GM18868 (cell line): ENCODE data around the gene SORBS2.
"Not testable (repeated sequence)": the region's sequence is repeated elsewhere in the genome, so short reads cannot be mapped to it uniquely, and the experiment has no call there.

ENCODE experiments used
- ATAC-seq: cut with Tn5 transposase; IDR thresholded peaks from one replicate; pipeline ENCODE4 v1.9.1; 2021; ENCODE audit warnings: mild to moderate bottlenecking, moderate library complexity; ENCODE audit not compliant: unreplicated experiment

SORBS2 gene

DNA sequence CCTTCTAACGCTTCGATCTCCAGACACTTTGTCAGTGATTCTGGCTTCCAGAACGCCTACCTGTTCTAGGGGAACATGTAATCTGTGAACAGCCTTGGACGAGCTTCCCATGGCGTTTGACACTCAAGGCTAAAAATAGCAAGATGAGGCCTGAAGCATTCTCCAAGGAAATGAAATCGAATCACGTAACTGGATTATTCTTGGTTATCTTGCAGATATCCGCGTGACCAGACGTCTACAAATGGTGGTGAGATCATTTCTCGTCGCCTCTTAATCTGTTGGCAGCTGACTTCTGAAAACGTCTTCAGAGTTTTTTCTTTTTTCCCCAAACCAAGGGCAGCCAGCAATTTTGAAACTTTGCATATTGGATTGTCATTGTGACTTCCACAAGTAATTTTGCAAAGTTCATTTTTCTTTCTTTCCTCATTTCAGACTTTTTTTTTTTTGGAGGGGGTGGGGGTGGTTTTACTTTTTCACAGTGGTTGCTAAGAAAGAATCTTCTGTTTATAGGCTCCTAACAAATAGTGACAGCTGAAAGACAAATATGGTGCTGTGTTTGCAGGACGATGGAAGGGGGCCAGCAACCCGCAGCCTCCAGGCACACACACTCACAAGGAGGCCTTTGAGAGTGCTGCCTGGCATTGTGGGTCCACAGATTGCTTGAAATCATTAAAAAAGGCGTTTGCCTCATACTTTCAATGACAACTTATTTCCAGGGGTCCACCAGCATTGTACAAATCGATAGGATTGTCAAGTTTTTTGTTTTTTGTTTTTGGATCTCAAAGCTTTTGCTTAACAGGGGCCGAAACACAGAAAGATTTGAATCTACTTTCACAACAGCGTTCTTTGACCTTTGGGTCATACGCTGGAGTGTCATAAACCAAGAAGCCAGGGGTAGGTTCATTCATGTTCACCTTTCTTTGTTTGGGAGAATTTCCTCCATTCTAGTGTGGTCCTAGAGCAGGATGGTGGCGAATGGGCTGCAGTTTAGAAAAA is 244.3 kb downstream of the SORBS2 start:
- no peak for ATAC-seq

DNA sequence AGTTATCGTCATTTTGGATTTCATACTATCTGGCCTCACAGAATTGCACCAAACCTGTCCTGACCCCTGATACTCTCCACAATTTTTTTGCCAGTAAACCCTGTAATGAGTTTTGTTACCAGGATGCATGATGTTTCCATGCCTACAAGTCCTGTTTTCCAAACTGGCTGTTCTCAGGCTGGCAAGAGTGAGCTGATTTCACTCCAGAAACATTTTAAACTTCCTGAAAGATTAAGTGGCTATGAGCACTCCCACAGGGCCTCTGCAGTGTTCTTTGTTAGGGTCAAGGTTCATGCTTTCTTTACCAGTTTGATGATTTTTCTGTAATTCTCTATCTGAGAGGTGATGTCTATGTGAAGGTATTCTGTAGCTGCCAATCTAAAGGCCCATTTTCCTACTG is 245.0 kb downstream of the SORBS2 start:
- no peak for ATAC-seq

DNA sequence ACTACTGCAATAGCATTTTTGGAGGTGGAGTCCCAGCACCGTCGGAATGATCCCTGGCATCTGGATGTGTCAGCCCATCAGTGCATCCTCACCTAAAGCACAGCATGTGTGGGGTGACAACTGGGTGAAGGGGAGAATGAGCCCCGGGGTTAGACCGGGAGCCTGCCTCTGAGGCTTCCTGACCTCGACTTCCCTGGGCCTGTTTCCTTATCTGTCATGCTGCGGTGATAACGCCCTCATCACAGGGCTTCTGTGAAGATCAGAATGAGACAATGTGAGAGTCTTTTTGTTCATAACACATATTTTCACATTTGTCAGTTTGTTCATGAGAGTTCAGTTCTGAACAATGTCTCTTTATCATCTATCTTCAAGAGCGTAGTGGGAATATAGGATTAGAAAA is 245.6 kb downstream of the SORBS2 start:
- peak; percentile 46 for ATAC-seq

DNA sequence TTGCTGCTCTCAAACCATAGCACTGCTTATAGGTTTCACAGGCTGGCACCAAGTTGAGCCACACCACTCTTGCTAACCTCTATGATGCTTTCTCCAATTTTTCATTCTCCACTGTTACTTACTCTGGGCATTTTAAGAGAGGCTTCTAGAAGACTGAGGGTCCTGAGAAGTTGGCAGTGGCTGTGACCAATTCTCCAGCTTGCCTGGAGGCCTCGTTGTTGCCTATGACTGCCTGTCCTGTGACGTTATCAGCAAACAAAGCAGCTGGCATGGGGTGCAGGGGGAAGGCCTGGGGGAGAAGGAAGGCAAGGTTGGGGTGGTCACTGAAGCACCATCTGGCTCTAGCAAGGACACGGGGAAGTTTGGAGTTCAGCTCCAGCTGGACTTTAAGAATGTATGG is 246.3 kb downstream of the SORBS2 start:
- ATAC-seq = no peak

DNA sequence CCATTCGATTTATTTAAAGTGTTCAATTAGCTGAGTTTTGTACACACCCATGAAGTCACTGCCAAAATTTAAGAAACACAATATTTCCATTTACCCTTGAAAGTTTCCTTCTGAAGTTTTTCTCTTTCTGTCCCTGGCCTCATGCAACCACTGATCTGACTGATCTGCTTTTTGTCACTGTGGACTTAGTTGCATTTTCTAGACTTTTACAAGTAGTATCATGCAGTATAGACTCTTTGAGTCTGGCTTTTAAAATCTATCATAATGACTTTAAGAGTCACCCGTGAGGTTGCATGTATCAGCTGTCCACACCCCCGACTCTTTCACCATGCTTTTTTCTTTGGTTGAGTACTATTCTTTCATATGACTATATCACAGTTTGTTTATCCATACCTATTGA is 247.6 kb downstream of the SORBS2 start:
- no peak for ATAC-seq

DNA sequence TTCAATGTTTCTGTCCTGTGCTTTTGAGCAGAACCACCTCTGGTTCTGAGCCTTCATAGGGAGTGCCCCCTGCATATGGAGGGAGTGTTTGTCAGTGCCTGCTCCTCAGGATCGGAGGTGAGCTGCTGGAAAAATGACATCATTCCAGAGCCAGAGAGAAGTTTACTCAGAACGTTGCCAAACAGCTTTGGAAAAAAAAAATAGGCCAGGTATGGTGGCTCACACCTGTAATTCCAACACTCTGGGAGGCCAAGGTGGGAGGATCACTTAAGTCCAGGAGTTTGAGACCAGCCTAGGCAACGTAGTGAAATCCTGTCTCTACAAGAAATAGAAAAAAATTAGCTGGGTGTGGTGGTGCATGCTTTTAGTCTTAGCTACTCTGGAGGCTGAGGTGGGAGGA is 249.5 kb downstream of the SORBS2 start:
- ATAC-seq = no peak

DNA sequence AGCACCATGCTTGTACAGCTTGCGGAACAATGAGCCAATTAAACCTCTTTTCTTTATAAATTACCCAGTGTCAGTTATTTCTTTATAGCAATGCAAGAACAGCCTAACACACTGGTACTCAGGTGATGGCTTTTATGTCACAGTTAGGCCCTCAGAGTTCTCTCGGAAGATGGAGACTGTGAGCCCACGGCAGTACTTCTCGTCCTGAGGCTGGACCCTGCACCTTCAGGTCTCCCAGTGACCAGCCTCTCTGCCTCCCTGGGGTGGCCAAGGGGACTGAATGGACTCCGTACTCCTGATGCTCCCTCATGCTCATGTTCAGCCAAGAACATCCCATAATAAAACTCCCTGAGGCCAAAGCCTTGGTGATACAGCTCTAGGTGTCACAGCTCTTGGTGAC is 251.7 kb downstream of the SORBS2 start:
- no peak for ATAC-seq

DNA sequence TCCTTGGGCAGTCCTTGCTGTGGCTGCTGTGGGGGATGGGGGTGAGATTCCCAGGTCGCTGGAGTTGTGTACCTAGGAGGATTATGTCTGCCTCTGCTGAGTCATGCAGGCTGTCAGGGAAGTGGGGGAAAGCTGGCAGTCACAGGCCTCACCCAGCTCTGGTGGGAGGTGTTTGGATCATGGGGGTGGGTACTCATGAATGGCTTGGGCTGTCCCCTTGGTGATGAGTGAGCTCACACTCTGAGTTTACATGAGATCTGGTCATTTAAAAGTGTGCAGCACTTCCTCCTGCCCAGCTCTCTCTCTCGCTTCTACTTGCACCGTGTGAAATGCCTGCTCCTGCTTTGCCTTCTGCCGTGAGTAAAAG is 252.1 kb downstream of the SORBS2 start:
- ATAC-seq = peak; percentile 60

DNA sequence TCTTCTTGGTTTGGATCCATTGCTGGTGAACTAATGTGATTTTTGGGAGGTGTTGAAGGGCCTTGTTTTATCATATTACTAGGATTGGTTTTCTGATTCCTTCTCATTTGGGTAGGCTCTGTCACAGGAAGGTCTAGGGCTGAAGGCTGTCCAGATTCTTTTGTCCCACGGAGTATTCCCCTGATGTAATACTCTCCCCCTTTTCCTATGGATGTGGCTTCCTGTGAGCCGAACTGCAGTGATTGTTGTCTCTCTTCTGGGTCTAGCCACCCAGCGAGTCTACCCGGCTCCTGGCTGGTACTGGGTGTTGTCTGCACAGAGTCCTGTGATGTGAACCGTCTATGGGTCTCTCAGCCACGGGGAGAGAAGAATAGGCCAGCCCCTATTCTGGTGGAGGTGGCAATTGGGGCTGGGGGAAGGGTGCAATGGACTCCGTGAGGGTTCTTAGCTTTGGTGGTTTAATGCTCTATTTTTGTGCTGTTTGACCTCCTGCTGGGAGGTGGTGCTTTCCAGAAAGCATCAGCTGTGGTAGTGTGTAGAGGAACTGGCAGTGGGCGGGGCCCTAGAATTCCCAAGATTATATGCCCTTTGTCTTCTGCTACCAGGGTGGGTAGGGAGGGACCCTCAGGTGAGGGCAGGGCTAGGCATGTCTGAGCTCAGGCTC is 252.6 kb downstream of the SORBS2 start:
- not testable (repeated sequence) for ATAC-seq

DNA sequence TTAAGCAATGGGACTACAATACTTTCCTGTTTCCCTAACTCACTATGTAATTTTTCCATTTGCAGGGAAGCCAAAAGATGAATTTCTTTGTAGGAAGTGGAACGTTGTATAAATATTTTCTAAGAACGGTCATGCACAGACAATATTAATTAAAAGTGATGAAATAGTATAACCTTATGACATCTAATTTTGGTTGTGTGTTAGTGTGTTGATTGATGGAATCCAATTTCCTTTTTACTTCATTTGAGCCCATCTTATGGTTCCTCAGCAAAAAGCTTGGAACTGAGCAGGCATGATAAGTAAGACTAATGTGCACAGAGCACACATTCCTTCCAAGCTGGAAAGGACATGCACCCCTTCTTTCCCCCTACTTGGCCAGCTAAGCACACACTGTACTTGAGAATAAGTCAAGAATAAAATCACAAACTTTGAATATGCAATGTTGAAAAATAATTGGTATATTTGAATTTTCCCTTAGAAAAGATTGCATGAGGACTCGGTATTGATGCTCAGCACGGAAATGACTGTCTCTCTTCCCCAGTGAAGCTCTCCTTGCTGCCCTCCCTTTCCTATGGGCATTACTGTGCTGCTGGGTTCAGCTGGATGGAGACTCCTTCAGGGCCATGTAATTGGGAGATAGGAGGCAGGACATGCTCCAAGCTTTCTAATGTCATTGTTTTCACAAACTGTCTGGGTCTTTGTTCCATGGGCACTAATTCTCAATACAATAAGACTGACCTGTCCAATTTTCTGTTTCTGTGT is 257.4 kb downstream of the SORBS2 start:
- ATAC-seq = no peak

DNA sequence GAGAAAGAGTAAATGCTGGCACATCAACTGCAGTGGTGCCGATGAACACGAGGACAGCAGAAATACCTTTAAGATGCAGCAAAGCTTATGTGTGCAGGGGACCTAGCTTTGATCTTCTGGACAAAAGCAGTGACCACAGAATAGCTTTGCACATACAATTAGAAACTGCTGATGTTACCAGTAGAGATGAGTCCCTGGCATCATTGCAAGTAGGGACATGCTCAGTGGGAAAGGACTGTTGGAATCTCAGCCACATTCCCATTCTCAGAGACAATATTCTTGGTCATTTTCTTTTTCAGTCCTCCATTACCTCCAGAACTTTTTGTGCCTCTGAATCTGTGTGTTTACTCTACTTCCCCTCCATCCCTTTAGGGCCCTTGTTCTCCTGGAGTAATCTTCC is 259.7 kb downstream of the SORBS2 start:
- ATAC-seq = no peak

DNA sequence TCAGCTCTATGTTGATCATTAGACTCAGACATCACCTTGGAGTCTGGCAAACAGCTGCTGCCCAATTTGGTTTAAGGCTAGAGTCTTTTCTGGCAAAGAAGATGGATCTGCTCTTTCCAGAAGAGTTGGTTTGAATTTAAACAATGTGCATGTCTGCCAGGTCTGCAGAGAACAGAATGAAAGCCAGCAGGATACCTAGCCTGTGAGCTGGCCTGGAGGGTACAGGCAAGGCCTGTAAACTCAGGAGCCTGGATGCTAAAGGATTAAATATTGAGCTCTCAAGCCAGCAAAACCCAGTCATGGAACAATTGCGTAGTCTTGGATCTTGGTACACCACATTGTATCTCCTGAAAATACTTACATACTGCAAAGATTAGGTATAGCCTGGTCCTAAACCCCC is 261.1 kb downstream of the SORBS2 start:
- no peak for ATAC-seq

DNA sequence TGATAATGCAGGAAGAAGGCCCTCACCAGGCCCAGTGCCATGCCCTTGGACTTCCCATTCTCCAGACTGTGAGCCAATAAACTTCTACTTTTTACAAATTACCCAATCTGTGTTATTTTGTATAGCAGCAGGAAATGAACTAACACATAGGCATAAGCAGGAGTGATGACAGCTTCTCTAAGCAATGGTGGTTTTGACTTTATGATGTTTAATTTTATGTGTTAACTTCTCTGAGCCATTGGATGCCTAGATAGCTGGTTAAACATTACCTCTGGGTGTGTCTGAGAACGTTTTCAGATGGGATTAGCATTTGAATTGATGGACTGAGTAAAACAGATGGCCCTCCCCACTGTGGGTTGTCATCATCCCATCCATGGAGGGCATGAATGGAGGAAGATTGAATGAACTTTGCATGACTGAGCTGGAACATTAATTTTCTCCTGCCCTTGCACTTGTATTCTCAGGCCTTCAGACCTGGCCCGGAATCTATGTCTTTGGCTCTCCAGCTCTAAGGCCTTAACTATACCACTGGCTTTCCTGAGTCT is 262.8 kb downstream of the SORBS2 start:
- ATAC-seq = no peak

DNA sequence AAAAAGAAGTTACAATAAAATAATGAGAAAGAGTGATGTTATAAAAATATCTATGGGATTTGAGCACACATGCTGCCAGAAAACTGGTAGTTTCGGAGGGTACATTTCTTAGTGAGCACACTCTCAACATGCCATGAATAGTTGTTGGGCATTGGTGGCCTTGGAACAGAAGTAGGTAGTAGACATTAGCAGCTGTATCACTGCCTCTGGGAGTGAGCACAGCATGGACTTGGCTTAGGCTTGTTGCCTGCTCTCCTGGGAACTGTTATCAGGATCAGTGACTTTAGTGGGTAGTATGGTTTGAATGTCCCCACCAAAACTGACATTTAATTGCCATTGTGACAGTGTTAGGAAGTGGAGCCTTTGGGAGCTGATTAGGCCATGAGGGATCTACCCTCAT is 263.4 kb downstream of the SORBS2 start:
- no peak for ATAC-seq

DNA sequence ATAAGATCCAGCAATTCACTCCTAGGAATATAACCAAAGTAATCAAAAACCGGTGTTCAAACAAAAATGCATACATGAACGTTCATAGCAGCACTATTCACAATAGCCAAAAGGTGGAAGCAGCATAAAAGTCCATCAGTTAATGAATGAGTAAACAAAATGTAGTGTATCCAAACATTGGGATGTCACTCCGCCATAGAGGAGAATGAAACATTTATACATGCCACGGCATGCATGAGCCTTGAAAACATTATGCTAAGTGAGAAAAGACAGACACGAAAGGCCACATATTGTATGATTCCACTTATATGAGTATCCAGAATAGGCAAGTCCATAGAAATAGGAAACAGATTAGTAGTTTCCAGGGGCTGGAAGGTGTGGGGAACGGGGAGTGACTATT is 265.7 kb downstream of the SORBS2 start:
- no peak for ATAC-seq

DNA sequence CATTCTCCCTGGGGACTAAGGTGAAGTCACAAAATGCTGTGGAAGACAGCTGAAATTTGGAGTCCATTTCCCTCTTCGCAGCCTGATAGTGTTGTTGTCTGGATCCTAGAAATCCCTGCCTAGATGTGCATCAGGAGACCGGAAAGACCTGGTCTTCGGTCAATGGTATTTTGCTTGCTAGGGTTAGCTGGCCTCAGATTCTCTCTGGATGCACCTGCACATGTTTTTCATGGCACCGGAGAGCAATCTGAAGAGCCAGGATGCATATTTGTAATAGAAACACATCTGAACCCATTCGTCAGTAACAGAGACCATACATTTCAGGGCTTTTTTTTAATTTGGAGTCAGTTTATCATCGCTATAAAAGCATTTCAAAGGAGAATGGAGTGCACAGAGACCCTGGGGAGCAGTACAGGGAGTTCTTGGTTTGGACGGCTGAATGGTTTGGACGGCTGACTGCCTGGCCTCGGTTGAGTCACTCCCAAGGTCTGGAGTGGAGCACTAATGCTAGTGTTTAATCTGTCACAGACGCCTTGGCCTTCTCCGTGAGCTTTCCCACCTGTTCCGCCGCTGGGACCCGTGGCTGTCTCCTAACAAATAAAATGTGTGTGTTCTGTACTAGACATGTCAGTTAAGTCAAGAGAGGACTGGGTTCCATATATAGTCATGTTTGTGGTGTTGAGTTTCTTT is 269.2 kb downstream of the SORBS2 start:
- ATAC-seq = no peak

DNA sequence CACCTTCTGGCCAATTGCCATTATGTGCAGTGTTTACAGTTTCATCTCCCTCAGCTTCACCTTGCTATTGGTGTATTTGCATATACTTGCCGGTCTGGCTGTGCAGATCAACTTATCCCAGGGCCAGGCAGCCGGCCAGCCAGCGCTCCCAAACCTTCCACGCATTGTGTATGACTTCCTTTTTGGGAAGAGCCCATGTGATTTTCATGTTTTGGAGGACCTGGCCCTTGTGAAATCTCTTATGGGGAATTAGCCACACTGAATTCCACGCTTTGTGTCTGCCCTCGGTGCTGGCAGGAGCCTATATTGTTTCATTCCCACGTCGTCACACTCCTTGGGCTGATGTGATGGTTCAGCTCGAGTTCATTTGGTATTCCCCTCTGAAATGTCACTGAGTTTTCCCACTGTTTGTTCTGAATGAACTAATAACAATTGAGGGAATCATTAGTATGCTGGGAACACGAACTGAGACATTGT is 270.7 kb downstream of the SORBS2 start:
- peak; percentile 35 for ATAC-seq

DNA sequence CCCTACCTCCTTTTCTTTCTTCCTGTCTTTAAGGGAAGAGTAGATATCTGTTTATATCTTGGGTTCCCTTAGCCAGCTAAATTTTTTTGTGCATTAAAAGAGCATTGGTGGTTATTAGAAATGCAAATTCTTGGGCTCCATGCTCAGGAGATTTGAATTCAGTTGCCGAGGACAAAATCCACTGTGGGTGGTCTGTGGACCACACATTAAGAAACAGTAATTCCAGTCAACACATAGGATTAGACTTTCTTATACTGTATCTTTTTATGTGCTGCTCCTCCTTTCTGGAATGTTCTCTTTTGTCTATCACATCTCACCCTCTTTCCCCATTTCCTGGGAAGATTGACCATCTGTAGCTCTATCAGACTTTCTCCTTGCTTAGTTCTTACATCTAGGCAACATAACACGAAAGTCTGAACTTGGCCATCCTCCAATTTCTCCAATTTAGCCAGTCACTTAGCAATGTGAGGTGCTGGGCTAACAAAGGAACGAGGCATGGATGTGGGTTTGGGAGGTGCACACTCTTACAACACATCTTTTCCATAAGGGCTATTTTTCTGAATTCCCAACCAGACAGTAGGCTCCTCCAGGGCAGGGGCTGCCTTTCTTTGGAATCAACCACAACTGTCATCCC is 271.4 kb downstream of the SORBS2 start:
- ATAC-seq = no peak

DNA sequence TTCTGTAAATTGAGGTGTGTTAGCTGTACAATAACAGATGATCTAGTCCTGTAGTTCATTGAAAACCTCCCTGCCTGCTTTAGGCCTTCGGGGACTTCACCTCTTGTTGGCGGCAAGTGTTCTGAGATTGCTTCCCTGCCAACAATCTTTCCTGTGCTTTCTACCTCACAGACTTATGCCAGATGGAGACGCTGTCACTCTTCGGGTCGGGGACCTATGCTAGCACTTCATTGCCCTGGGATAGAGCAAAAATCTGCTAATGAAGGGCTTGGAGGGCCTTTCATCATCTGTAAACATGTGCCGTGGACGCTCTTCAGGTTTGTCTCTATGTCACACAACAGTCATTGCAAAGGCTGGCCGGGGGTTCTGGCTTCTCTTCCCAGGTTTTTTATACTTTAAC is 272.0 kb downstream of the SORBS2 start:
- ATAC-seq = no peak

DNA sequence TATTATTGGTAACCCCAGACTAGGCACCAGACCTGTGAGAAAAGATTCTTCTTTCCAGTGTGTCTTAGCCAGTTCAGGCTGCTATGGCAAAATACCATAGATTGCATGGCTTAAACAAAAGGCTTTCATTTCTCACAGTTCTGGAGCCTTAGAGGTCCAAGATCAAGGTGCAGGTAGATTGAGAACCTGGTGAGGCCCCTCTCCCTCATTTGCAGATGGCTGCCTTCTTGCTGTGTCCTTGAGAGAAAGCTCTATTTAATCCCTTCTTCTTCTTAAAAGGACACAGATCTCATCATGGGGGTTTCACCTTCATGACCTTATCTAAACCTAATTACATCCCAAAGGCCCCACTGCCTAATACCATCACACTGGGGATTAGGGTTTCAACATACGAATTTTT is 273.2 kb downstream of the SORBS2 start:
- ATAC-seq = no peak
